Breast epithelium (tissue), 3 donors: Measurements from ENCODE around the gene TNNT2.

Source experiments
- CTCF ChIP-seq, 3 donors: fragments of 450-650 bp; IDR thresholded peaks; one replicate each; pipeline ENCODE4 v1.5.1; 2016 to 2017; ENCODE audit warnings: antibody characterized with exemption in 3 of 3, mild to moderate bottlenecking in 3 of 3, moderate library complexity in 3 of 3
- POLR2A ChIP-seq: fragments of 450-650 bp; IDR thresholded peaks from one replicate; pipeline ENCODE4 v1.6.1; 2016; ENCODE audit warnings: antibody characterized with exemption, mild to moderate bottlenecking, moderate library complexity

GRCh38 chr1:201321826-201322390 is 55.6 kb downstream of the TNNT2 start:
- no peak for TF ChIP-seq CTCF (IDR thresholded peaks at IDR 0.05)
- TF ChIP-seq POLR2A, result no peak
